Measurements from ENCODE around the gene ANKRD12. TPM values are rescaled to one million over a fixed set of nuclear protein-coding genes. Genes with fewer than 3 reads are reported as not detected.

Gene ANKRD12
- total RNA-seq, 3 donors from 2014 or later: 46.8 to 108 (median 63.6) TPM

DNA sequence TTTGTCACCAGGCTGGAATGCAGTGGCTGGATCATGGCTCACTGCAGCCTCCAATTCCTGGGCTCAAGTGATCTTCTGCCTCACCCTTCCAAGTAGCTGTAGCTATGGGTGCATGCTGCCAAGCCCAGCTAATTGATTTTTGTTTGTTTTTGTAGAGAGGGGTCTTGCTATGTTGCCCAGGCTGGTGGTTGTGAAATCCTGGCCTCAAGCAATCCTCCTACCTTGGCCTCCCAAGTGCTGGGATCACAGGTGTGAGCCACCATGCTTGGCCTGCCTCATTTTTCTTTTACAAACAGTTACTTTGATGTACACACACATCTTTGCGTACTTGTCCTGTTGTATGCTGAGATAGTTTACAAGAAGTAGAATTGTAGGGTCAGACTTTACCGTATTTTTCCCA lies 13.1 kb upstream of the ANKRD12 start:
- Histone ChIP-seq H3K9me3 (no peaks in the 10 kb centered on the region), H3K4me3 (no peak overlapping the region), H3K4me1 (ENCODE audit: low read depth) (no peaks in the 10 kb centered on the region), H3K36me3 (ENCODE audit: low read depth) (peaks cover 16% of the 10 kb centered on the region)
- ATAC-seq (no peak), DNase-seq (no peak)
- TF ChIP-seq, protein P1, sequence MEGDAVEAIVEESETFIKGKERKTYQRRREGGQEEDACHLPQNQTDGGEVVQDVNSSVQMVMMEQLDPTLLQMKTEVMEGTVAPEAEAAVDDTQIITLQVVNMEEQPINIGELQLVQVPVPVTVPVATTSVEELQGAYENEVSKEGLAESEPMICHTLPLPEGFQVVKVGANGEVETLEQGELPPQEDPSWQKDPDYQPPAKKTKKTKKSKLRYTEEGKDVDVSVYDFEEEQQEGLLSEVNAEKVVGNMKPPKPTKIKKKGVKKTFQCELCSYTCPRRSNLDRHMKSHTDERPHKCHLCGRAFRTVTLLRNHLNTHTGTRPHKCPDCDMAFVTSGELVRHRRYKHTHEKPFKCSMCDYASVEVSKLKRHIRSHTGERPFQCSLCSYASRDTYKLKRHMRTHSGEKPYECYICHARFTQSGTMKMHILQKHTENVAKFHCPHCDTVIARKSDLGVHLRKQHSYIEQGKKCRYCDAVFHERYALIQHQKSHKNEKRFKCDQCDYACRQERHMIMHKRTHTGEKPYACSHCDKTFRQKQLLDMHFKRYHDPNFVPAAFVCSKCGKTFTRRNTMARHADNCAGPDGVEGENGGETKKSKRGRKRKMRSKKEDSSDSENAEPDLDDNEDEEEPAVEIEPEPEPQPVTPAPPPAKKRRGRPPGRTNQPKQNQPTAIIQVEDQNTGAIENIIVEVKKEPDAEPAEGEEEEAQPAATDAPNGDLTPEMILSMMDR (IDR thresholded peaks at IDR 0.05): no peak
- intact Hi-C loops (cut with DNase I, micrococcal nuclease): no loop called here

DNA sequence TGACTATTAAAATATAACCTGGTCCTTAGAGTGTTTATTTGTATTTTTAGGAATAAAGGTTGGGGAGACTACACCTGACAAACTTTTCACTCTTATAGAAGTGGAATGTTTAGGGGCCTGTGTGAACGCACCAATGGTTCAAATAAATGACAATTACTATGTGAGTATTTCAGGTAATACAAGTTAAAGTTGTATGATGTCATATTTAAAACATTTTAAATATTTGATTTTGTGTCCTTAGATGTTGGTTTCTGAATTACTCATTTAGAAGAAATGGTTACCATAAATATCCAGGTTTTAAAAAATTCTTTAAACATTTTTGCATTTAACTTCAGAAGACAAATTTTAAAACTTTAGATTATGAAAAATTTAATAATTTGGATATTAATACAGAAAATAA lies 11.8 kb upstream of the ANKRD12 start:
- Histone ChIP-seq H3K4me3 (no peak overlapping the region), H3K9me3 (no peaks in the 10 kb centered on the region), H3K36me3 (ENCODE audit: low read depth) (peaks cover 16% of the 10 kb centered on the region), H3K4me1 (ENCODE audit: low read depth) (no peaks in the 10 kb centered on the region)
- ATAC-seq (no peak), DNase-seq (no peak)
- TF ChIP-seq, protein P1 (IDR thresholded peaks at IDR 0.05): no peak
- intact Hi-C loops (cut with DNase I, micrococcal nuclease): no loop called here

DNA sequence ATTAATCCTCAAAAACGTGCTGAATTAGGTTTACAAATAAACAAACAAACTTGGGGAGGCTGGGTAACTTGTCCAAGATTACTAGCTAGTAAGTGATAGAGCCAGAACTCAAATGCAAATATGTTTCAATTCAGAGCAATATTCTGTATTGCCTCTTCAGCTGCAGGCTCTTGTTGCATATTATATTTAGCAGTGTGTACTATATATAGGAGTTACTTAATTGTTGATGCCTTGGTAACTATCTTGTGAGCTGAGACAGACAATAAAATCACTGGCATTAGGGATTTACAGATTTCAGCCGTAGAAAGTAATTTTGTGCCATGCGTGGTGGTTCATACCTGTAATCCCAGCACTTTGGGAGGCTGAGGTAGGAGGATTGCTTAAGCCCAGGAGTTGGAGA lies 10.2 kb upstream of the ANKRD12 start:
- TF ChIP-seq, protein P1 (IDR thresholded peaks at IDR 0.05): no peak
- no peaks in the 10 kb centered on the region for H3K4me1 ChIP-seq (ENCODE audit: low read depth)
- H3K9me3 ChIP-seq: no peaks in the 10 kb centered on the region
- DNase-seq (no peak), ATAC-seq (no peak)
- no peak overlapping the region for H3K4me3 ChIP-seq
- peaks cover 16% of the 10 kb centered on the region for H3K36me3 ChIP-seq (ENCODE audit: low read depth)
- intact Hi-C loops (cut with DNase I, micrococcal nuclease): no loop called here

DNA sequence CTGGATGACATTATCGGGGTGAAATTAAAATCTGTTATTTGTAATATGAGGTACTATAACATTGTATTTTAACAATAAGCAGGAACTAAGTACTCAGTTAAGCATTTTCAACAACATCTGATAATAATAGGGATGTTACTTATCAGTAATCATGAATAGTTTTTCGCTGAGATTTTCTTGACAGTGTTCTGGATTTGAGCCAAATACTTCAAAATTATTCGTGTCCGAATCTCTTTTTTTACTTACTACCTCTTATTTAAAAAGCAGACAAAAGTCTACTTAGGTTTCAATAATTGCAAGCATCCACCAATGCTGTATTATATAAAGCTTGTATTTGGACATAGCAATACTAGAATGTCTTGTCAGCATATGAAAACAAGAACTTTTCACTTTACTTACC lies 6.4 kb upstream of the ANKRD12 start:
- intact Hi-C loops (cut with DNase I, micrococcal nuclease): no loop called here
- TF ChIP-seq, protein P1 (IDR thresholded peaks at IDR 0.05): no peak
- ATAC-seq: no peak
- H3K9me3 ChIP-seq: no peaks in the 10 kb centered on the region
- DNase-seq: no peak
- H3K4me1 ChIP-seq (ENCODE audit: low read depth): peaks cover 21% of the 10 kb centered on the region
- peaks cover 14% of the 10 kb centered on the region for H3K36me3 ChIP-seq (ENCODE audit: low read depth)
- no peak overlapping the region for H3K4me3 ChIP-seq

DNA sequence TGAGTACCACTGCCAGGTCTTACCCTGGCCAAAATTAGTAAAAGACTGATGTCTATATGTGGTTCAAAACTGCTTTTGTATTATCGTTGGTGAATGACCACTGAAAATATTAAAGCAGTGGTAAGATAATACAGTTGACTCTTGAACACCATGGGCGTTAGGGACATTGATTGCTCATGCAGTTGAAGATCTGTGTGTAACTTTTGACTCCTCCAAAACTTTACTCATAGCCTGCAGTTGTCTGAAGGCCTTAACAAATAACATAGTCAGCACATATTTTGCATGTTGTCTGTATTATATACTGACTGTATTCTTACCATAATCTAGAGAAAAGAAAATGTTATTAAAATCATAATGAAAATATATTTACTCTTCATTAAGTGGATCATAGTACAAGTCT lies 5.8 kb upstream of the ANKRD12 start:
- ATAC-seq (no peak), DNase-seq (no peak)
- H3K4me3 ChIP-seq: no peak overlapping the region
- H3K36me3 ChIP-seq (ENCODE audit: low read depth): peaks cover 14% of the 10 kb centered on the region
- H3K4me1 ChIP-seq (ENCODE audit: low read depth): peaks cover 25% of the 10 kb centered on the region
- intact Hi-C loops (cut with DNase I, micrococcal nuclease): no loop called here
- TF ChIP-seq, protein P1 (IDR thresholded peaks at IDR 0.05): no peak
- H3K9me3 ChIP-seq: no peaks in the 10 kb centered on the region

DNA sequence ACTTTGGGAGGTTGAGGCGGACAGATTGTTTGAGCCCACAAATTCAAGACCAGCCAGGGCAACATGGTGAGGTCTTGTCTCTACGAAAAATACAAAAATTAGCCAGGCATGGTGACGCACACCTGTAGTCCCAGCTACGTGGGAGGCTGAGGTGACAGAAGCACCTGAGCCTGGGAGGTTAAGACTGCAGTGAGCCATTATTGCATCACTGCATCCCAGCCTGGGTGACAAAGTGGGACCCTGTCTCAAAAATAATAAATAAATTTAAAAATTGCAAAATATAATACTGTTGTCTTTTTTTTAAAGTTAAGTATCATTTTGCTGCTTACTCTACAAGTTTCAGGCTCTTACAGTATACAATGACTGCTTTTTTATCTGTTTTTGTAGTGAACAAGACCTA lies 4.0 kb upstream of the ANKRD12 start:
- H3K4me3 ChIP-seq: no peak overlapping the region
- intact Hi-C loops (cut with DNase I, micrococcal nuclease): no loop called here
- TF ChIP-seq, protein P1 (IDR thresholded peaks at IDR 0.05): no peak
- H3K9me3 ChIP-seq: no peaks in the 10 kb centered on the region
- no peak for DNase-seq
- ATAC-seq: no peak
- peaks cover 13% of the 10 kb centered on the region for H3K36me3 ChIP-seq (ENCODE audit: low read depth)
- H3K4me1 ChIP-seq (ENCODE audit: low read depth): peaks cover 25% of the 10 kb centered on the region

All from mucosa of descending colon (tissue), 3 donors.